Eye (tissue), 1 donor: ENCODE data around the gene CRIP1.

Experiments used
- DNase-seq: peaks from one replicate; pipeline ENCODE4 v3.0.0-alpha.2; 2015

The CRIP1 gene

GRCh38 chr14:105471297-105471821, 15.3 kb upstream of the CRIP1 start:
- DNase-seq, result no peak

GRCh38 chr14:105471823-105472485, 14.7 kb upstream of the CRIP1 start:
- DNase-seq, result peak; percentile 28

GRCh38 chr14:105472486-105472991, 14.1 kb upstream of the CRIP1 start:
- DNase-seq, result no peak

GRCh38 chr14:105473033-105473676, 13.5 kb upstream of the CRIP1 start:
- no peak for DNase-seq

- peak; percentile 97 for DNase-seq
Measured at GRCh38 chr14:105473677-105474482, 12.8 kb upstream of the CRIP1 start.

- peak; percentile 78 for DNase-seq
Measured at GRCh38 chr14:105474483-105475268, 12.0 kb upstream of the CRIP1 start, which contains the start of gene CRIP2. CRIP2 (plus strand) TSS chr14:105474821; CDS start chr14:105474863, 42 bp downstream.

GRCh38 chr14:105475269-105476096, 11.2 kb upstream of the CRIP1 start:
- DNase-seq, result peak; percentile 53

- peak; percentile 54 for DNase-seq
Measured at GRCh38 chr14:105476097-105476830, 10.4 kb upstream of the CRIP1 start.

- no peak for DNase-seq
Measured at GRCh38 chr14:105476831-105477659, 9.6 kb upstream of the CRIP1 start.

- DNase-seq, result peak; percentile 39
Measured at GRCh38 chr14:105477660-105478397, 8.9 kb upstream of the CRIP1 start.

- DNase-seq, result peak; percentile 35
Measured at GRCh38 chr14:105478398-105479251, 8.1 kb upstream of the CRIP1 start.

GRCh38 chr14:105479431-105480158, 7.1 kb upstream of the CRIP1 start:
- peak; percentile 30 for DNase-seq

GRCh38 chr14:105480199-105480746, 6.4 kb upstream of the CRIP1 start:
- DNase-seq, result no peak

GRCh38 chr14:105480807-105481801, 5.6 kb upstream of the CRIP1 start:
- peak; percentile 98 for DNase-seq

- DNase-seq, result peak; percentile 96
Measured at GRCh38 chr14:105481886-105482457, 4.7 kb upstream of the CRIP1 start.
